T47D (cell line): ENCODE measurements around the gene PTPRD.

Experiments
- DNase-seq, 2 experiments: peaks; one replicate each; pipeline versions ENCODE4 v3.0.0 to v3.0.0-alpha.2; 2011 to 2012; ENCODE audit warnings: low read depth in 1 of 2, low spot score in 1 of 2
- JUND ChIP-seq: IDR thresholded peaks from 2 replicates; pipeline ENCODE4 v1.6.1; 2012; ENCODE audit warnings: low read depth
- in situ Hi-C: cut with HindIII; loops from 2 replicates; pipeline ENCODE4 v1.10.0; 2016; ENCODE audit warnings: low sequenced_read_pairs, low pct_unique_long_range_greater_than_20kb

The PTPRD gene

GRCh38 chr9:10282084-10282483, 330.7 kb downstream of the PTPRD start:
- no peak for DNase-seq
- in situ Hi-C loops, result no loop called here
- no peak for TF ChIP-seq JUND

GRCh38 chr9:10274988-10275387, 337.8 kb downstream of the PTPRD start:
- TF ChIP-seq JUND, result no peak
- in situ Hi-C loops, result no loop called here
- DNase-seq, result no peak

- in situ Hi-C loops, result no loop called here
- no peak for DNase-seq
- no peak for TF ChIP-seq JUND
Observed at GRCh38 chr9:10274175-10274574, 338.6 kb downstream of the PTPRD start.

GRCh38 chr9:10272830-10273229, 340.0 kb downstream of the PTPRD start:
- in situ Hi-C loops, result no loop called here
- DNase-seq, result no peak
- TF ChIP-seq JUND, result no peak

- DNase-seq, result peak in 1 of 2 experiments; percentile 53
- TF ChIP-seq JUND, result no peak
- in situ Hi-C loops, result no loop called here
Observed at GRCh38 chr9:10268531-10269485, 344.0 kb downstream of the PTPRD start.

GRCh38 chr9:10265153-10265631, 347.6 kb downstream of the PTPRD start:
- TF ChIP-seq JUND, result no peak
- in situ Hi-C loops, result no loop called here
- no peak for DNase-seq

GRCh38 chr9:10260501-10260900, 352.3 kb downstream of the PTPRD start:
- in situ Hi-C loops, result no loop called here
- no peak for TF ChIP-seq JUND
- no peak for DNase-seq

GRCh38 chr9:10259668-10260067, 353.1 kb downstream of the PTPRD start:
- no peak for DNase-seq
- in situ Hi-C loops, result no loop called here
- TF ChIP-seq JUND, result no peak

GRCh38 chr9:10255758-10256157, 357.0 kb downstream of the PTPRD start:
- no peak for TF ChIP-seq JUND
- in situ Hi-C loops, result no loop called here
- no peak for DNase-seq

GRCh38 chr9:10254338-10254737, 358.5 kb downstream of the PTPRD start:
- in situ Hi-C loops, result no loop called here
- no peak for DNase-seq

GRCh38 chr9:10253341-10253740, 359.5 kb downstream of the PTPRD start:
- no peak for TF ChIP-seq JUND
- no peak for DNase-seq
- in situ Hi-C loops, result no loop called here

More at GRCh38 chr9:10254338-10254737, 358.5 kb downstream of the PTPRD start:
- no peak for TF ChIP-seq JUND

GRCh38 chr9:10252174-10252573, 360.6 kb downstream of the PTPRD start:
- no peak for TF ChIP-seq JUND
- in situ Hi-C loops, result no loop called here
- DNase-seq, result no peak

GRCh38 chr9:10251490-10251889, 361.3 kb downstream of the PTPRD start:
- no peak for DNase-seq
- in situ Hi-C loops, result no loop called here
- TF ChIP-seq JUND, result no peak
